NT2/D1 (cell line): Measurements from ENCODE around the gene LRP1-AS.

Experiments used
- SUZ12 ChIP-seq: IDR thresholded peaks from 2 replicates; pipeline ENCODE4 v1.6.1; 2011; ENCODE audit not compliant: insufficient read length, insufficient read depth; ENCODE audit errors: extremely low read depth
- ZNF274 ChIP-seq: IDR thresholded peaks from 2 replicates; pipeline ENCODE4 v1.6.1; 2011; ENCODE audit warnings: mild to moderate bottlenecking, low read depth, low read length

- no peak for TF ChIP-seq ZNF274
- TF ChIP-seq SUZ12: no peak
Observed at GRCh38 chr12:57095440-57095839, 52.0 kb downstream of the LRP1-AS start.
